Dermis lymphatic vessel endothelial cell (primary cell): Measurements from ENCODE around the gene THEM5. TPM values are rescaled to one million over a fixed set of nuclear protein-coding genes. Genes with fewer than 3 reads are reported as not detected.

Experiments used
- total RNA-seq: library from RNA; depleted of rRNA; stranded (reverse); fragments of >200 nt; gene quantifications from 2 replicates; pipeline ENCODE4 v1.2.1, GENCODE V29; 2014

Gene THEM5
- 0.33 and 0.34 TPM in 2 replicates for total RNA-seq

GRCh38 chr1:151853411-151853943, at the start of gene THEM5:
TSS of gene THEM5 (minus strand) at chr1:151853712. CDS start at chr1:151853565, 147 bp downstream.

GRCh38 chr1:151839457-151840403, 13.8 kb downstream of the THEM5 start, which contains the start of gene C2CD4D:
TSS of gene C2CD4D (minus strand) at chr1:151839820. CDS start at chr1:151838989, 831 bp downstream.

GRCh38 chr1:151831605-151832004, 21.9 kb downstream of the THEM5 start, which contains the start of gene RORC:
TSS of gene RORC (minus strand) at chr1:151831802. CDS start at chr1:151831764, 38 bp downstream.

GRCh38 chr1:151805066-151805820, 48.3 kb downstream of the THEM5 start, which contains the start of gene LINGO4:
TSS of gene LINGO4 (minus strand) at chr1:151805419. CDS start at chr1:151802704, 2,715 bp downstream.

Other genes starting within 250 kb of the THEM5 start
- 15.1 and 16.7 TPM in 2 replicates for gene SNX27, start 241.7 kb downstream of the THEM5 start, total RNA-seq
- gene CELF3, start 136.9 kb downstream of the THEM5 start, total RNA-seq, result not detected in 2 replicates
- not detected in 2 replicates for gene RIIAD1, start 132.2 kb downstream of the THEM5 start, total RNA-seq
- gene MRPL9, start 90.2 kb downstream of the THEM5 start, total RNA-seq, result 111 TPM in 2 replicates
- gene TDRKH, start 63.2 kb downstream of the THEM5 start, total RNA-seq, result 3.8 and 3.9 TPM in 2 replicates
- gene LINGO4, start 48.3 kb downstream of the THEM5 start, total RNA-seq, result not detected in 2 replicates
- gene RORC, start 21.9 kb downstream of the THEM5 start, total RNA-seq, result not detected in 2 replicates
- gene C2CD4D, start 13.9 kb downstream of the THEM5 start, total RNA-seq, result 0.11 and 0.26 TPM in 2 replicates
- 5.0 and 7.7 TPM in 2 replicates for gene THEM4, start 55.8 kb upstream of the THEM5 start, total RNA-seq
- gene S100A10, start 140.1 kb upstream of the THEM5 start, total RNA-seq, result 190 and 241 TPM in 2 replicates
- gene S100A11, start 183.3 kb upstream of the THEM5 start, total RNA-seq, result 10.9 TPM in 2 replicates
- not detected in 2 replicates for gene TCHHL1, start 235.4 kb upstream of the THEM5 start, total RNA-seq